ENCODE measurements around the gene OLAH.
"Not testable (repeated sequence)": the region's sequence is repeated elsewhere in the genome, so short reads cannot be mapped to it uniquely, and the experiment has no call there.

Gene OLAH

GRCh38 chr10:15043674-15044073 lies at the start of gene OLAH:
Gene OLAH, plus strand, starts transcription at chr10:15043943. Its CDS starts 3,346 bp downstream, at chr10:15047289.
- Histone ChIP-seq H3K4me3 (ENCODE audit: low read length) (no peak within 1 kb of the TSS), H3K4me1 (ENCODE audit: insufficient read depth, low read length) (no peaks in the 10 kb centered on the region), H3K36me3 (ENCODE audit: insufficient read depth, low read length) (no peaks in the 10 kb centered on the region), H2AFZ (ENCODE audit: low read depth, low read length) (no peak within 1 kb of the TSS), H3K9me3 (ENCODE audit: low read length) (no peaks in the 10 kb centered on the region), H3K27me3 (ENCODE audit: insufficient read depth, low read length) (no peaks in the 10 kb centered on the region)

DNA sequence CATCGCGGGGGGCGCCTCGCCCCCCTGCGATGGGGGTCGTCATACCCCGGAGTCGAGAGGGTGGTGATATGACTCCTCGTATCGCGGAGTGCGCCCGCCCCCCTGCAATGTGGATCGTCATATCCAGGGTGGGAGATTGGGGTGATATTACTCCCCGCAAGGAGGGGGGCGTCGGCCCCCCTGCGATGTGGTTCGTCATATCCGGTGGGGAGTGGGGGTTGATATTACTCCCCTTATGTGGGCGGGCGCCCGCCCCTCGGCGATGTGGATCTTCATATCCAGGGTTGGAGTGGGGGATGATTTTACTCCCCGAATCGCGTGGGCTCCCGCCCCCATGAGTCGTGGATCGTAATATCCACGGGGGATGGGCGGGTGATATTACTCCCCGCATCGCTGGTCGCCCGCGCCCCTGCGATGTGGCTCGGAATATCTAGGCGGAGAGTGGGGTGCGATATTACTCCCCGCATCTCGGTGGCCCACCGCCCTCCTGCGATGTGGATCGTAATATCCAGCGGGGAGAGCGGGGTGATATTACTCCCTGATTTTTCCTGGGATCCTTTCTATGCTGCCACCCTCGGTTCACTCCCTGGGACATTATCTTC lies 47.7 kb upstream of the OLAH start:
- Histone ChIP-seq H3K9me3 (ENCODE audit: low read length) (peaks cover 2% of the 10 kb centered on the region), H2AFZ (ENCODE audit: low read depth, low read length) (no peak overlapping the region), H3K36me3 (ENCODE audit: insufficient read depth, low read length) (no peaks in the 10 kb centered on the region), H3K4me1 (ENCODE audit: insufficient read depth, low read length) (no peaks in the 10 kb centered on the region), H3K27me3 (ENCODE audit: insufficient read depth, low read length) (no peaks in the 10 kb centered on the region), H3K4me3 (ENCODE audit: low read length) (no peak overlapping the region)

GRCh38 chr10:15013530-15013929 lies 30.2 kb upstream of the OLAH start:
- H3K4me3 ChIP-seq (ENCODE audit: low read length); H3K27me3 ChIP-seq (ENCODE audit: insufficient read depth, low read length); H3K9me3 ChIP-seq (ENCODE audit: low read length); H3K4me1 ChIP-seq (ENCODE audit: insufficient read depth, low read length); H2AFZ ChIP-seq (ENCODE audit: low read depth, low read length); H3K36me3 ChIP-seq (ENCODE audit: insufficient read depth, low read length): not testable (repeated sequence)

DNA sequence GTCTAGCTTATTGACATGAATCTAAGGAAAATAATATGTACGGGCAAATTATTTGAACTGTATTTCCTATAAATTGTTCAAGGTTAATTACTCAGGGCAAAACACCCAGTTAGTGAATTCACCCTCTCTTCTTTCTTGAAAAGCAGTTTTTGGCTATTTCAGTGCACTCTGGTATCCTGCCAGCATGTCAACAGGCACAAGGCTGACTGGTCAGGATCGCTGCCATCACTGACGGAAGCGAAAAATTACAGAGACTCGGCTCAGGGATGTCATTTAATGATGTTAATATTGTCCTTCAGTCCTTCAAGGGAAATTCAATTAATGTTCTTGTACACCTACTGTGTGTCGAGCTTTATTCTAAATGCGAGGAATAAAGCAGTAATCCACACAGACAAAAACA lies 28.3 kb upstream of the OLAH start:
- Histone ChIP-seq H3K27me3 (ENCODE audit: insufficient read depth, low read length) (no peaks in the 10 kb centered on the region), H3K4me3 (ENCODE audit: low read length) (no peak overlapping the region), H3K9me3 (ENCODE audit: low read length) (no peaks in the 10 kb centered on the region), H3K4me1 (ENCODE audit: insufficient read depth, low read length) (no peaks in the 10 kb centered on the region), H3K36me3 (ENCODE audit: insufficient read depth, low read length) (no peaks in the 10 kb centered on the region), H2AFZ (ENCODE audit: low read depth, low read length) (no peak overlapping the region)

DNA sequence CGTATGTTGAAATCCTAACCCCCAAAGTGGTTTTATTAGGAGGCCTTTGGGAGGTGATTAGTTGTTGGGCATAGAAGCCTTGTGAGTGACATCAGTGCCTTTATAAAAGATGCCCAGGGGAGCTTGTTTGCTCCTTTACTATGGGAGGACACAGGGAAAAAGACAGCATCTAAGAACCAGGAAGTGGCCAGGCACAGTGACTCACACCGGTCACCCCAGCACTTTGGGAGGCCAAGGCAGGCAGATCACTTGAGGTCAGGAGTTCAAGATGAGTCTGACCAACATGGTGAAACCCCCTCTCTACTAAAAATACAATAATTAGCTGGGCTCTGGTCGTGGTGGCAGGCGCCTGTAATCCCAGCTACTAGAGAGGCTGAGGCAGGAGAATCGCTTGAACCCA lies 22.8 kb upstream of the OLAH start:
- not testable (repeated sequence) for H2AFZ ChIP-seq (ENCODE audit: low read depth, low read length); H3K9me3 ChIP-seq (ENCODE audit: low read length); H3K27me3 ChIP-seq (ENCODE audit: insufficient read depth, low read length); H3K4me1 ChIP-seq (ENCODE audit: insufficient read depth, low read length); H3K36me3 ChIP-seq (ENCODE audit: insufficient read depth, low read length); H3K4me3 ChIP-seq (ENCODE audit: low read length)

- H3K36me3 ChIP-seq (ENCODE audit: insufficient read depth, low read length); H3K4me1 ChIP-seq (ENCODE audit: insufficient read depth, low read length); H2AFZ ChIP-seq (ENCODE audit: low read depth, low read length); H3K4me3 ChIP-seq (ENCODE audit: low read length); H3K27me3 ChIP-seq (ENCODE audit: insufficient read depth, low read length); H3K9me3 ChIP-seq (ENCODE audit: low read length): not testable (repeated sequence)
Measured at GRCh38 chr10:15023079-15023478, 20.7 kb upstream of the OLAH start.

GRCh38 chr10:15024017-15025004 lies 19.4 kb upstream of the OLAH start:
- not testable (repeated sequence) for H3K4me3 ChIP-seq (ENCODE audit: low read length); H3K36me3 ChIP-seq (ENCODE audit: insufficient read depth, low read length); H2AFZ ChIP-seq (ENCODE audit: low read depth, low read length); H3K4me1 ChIP-seq (ENCODE audit: insufficient read depth, low read length); H3K9me3 ChIP-seq (ENCODE audit: low read length); H3K27me3 ChIP-seq (ENCODE audit: insufficient read depth, low read length)

GRCh38 chr10:15025040-15025439 lies 18.7 kb upstream of the OLAH start:
- H3K9me3 ChIP-seq (ENCODE audit: low read length); H2AFZ ChIP-seq (ENCODE audit: low read depth, low read length); H3K27me3 ChIP-seq (ENCODE audit: insufficient read depth, low read length); H3K4me3 ChIP-seq (ENCODE audit: low read length); H3K4me1 ChIP-seq (ENCODE audit: insufficient read depth, low read length); H3K36me3 ChIP-seq (ENCODE audit: insufficient read depth, low read length): not testable (repeated sequence)

DNA sequence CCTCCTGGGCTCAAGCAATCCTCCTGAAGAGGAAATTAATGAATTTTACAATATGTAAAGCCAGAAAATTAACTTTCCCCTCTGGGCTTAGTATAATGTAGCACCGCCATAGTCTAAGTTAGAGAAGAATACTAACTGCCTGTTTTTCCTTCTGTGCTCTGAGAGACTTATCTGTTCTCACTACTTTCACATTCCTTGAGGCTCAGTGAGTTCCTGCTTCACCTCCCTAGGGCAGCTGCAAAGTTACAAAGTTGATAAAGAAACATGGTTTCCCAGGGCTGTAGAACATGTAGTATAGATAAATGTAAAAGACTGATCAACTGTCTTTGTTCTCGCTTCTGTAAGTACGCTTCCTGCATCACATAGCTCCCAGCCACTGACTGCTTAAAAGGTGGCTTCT lies 16.0 kb upstream of the OLAH start:
- Histone ChIP-seq H3K4me3 (ENCODE audit: low read length) (no peak overlapping the region), H3K9me3 (ENCODE audit: low read length) (no peaks in the 10 kb centered on the region), H3K4me1 (ENCODE audit: insufficient read depth, low read length) (no peaks in the 10 kb centered on the region), H3K27me3 (ENCODE audit: insufficient read depth, low read length) (no peaks in the 10 kb centered on the region), H2AFZ (ENCODE audit: low read depth, low read length) (no peak overlapping the region), H3K36me3 (ENCODE audit: insufficient read depth, low read length) (no peaks in the 10 kb centered on the region)

GRCh38 chr10:15035385-15036301 lies 8.1 kb upstream of the OLAH start:
- Histone ChIP-seq H3K4me1 (ENCODE audit: insufficient read depth, low read length) (no peaks in the 10 kb centered on the region), H3K27me3 (ENCODE audit: insufficient read depth, low read length) (peaks cover 2% of the 10 kb centered on the region), H2AFZ (ENCODE audit: low read depth, low read length) (no peak overlapping the region), H3K36me3 (ENCODE audit: insufficient read depth, low read length) (no peaks in the 10 kb centered on the region), H3K9me3 (ENCODE audit: low read length) (no peaks in the 10 kb centered on the region), H3K4me3 (ENCODE audit: low read length) (no peak overlapping the region)

DNA sequence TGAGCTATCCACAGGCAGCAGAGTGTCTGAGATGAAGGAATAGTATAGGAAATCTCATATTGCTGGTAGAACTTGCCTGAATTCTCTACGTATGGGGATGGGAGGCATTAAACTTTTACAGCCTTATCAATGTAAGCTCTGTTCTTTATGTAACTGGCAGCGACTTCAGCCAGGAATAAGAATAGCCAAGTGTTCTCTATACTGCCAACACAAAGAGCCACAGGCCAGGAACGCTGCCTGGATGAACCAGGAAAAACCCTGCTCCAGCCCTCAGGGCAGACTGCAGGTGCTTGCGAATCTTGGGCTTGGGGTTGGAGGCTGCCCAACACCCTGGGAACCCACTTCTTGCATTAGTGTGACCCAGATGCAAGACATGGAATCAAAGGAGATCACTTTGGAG lies 6.1 kb upstream of the OLAH start:
- no peak overlapping the region for H3K4me3 ChIP-seq (ENCODE audit: low read length)
- no peaks in the 10 kb centered on the region for H3K9me3 ChIP-seq (ENCODE audit: low read length)
- no peaks in the 10 kb centered on the region for H3K36me3 ChIP-seq (ENCODE audit: insufficient read depth, low read length)
- H2AFZ ChIP-seq (ENCODE audit: low read depth, low read length) = no peak overlapping the region
- H3K4me1 ChIP-seq (ENCODE audit: insufficient read depth, low read length) = no peaks in the 10 kb centered on the region
- peaks cover 2% of the 10 kb centered on the region for H3K27me3 ChIP-seq (ENCODE audit: insufficient read depth, low read length)

DNA sequence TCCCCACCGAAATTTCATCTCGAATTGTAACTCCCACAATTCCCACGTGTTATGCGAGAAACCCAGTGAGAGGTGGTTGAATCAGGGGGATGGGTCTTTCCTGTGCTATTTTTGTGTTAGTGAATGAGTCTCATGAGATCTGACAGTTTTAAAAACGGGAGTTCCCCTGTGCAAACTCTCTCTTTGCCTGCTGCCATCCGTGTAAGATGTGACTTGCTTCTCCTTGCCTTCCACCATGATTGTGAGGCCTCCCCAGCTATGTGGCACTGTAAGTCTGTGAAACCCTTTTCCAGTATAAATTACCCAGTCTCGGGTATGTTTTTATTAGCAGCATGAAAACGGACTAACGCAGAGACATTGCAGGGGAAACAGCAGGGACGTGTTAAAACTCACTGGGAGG lies 5.3 kb upstream of the OLAH start:
- Histone ChIP-seq H3K9me3 (ENCODE audit: low read length) (no peaks in the 10 kb centered on the region), H3K4me1 (ENCODE audit: insufficient read depth, low read length) (no peaks in the 10 kb centered on the region), H3K4me3 (ENCODE audit: low read length) (no peak overlapping the region), H2AFZ (ENCODE audit: low read depth, low read length) (no peak overlapping the region), H3K27me3 (ENCODE audit: insufficient read depth, low read length) (peaks cover 2% of the 10 kb centered on the region), H3K36me3 (ENCODE audit: insufficient read depth, low read length) (no peaks in the 10 kb centered on the region)

GRCh38 chr10:15045380-15045779 lies 1.6 kb downstream of the OLAH start:
- no peaks in the 10 kb centered on the region for H3K36me3 ChIP-seq (ENCODE audit: insufficient read depth, low read length)
- no peaks in the 10 kb centered on the region for H3K4me1 ChIP-seq (ENCODE audit: insufficient read depth, low read length)
- no peak overlapping the region for H2AFZ ChIP-seq (ENCODE audit: low read depth, low read length)
- H3K4me3 ChIP-seq (ENCODE audit: low read length) = no peak overlapping the region
- no peaks in the 10 kb centered on the region for H3K27me3 ChIP-seq (ENCODE audit: insufficient read depth, low read length)
- H3K9me3 ChIP-seq (ENCODE audit: low read length) = no peaks in the 10 kb centered on the region
